ENCODE data around the gene INPP5D. TPM values are rescaled to one million over a fixed set of nuclear protein-coding genes. Genes with fewer than 3 reads are reported as not detected.
"Not testable (repeated sequence)": the region's sequence is repeated elsewhere in the genome, so short reads cannot be mapped to it uniquely, and the experiment has no call there.

INPP5D gene
- total and polyA plus RNA-seq, 4 donors: 7.6 to 26.1 (median 25.3) TPM

DNA sequence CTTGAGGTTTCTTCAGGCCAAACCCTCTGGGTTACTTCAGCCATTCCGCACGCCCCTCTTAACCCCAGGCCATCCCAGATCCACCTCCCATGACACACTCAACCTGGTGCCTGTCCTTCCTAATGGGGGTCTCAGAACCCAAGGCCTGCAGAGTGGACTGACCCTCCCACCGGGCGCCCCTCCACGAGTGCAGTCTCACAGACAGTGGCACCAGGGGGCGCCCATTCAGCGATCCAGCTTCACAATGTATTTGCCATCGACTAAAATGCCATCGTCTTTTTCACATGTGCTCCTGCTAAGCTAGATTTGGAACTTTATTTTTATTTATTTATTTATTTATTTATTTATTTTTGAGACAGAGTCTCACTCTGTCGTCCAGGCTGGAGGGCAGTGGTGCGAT, 38.5 kb downstream of the INPP5D start:
- 82 to 87% methylated on average over 11 of the region's 11 CpGs for WGBS, 2 donors
- ATAC-seq (ENCODE audit: insufficient read depth, low FRiP score) (no peak), DNase-seq (no peak)
- no peaks in the 10 kb centered on the region for H3K36me3 ChIP-seq (ENCODE audit: control insufficient read depth in 4 of 4, insufficient read depth in 4 of 4, low read length in 4 of 4)
- no peak overlapping the region for H3K4me3 ChIP-seq
- H3K9me3 ChIP-seq (ENCODE audit: control insufficient read depth in 4 of 4, insufficient read depth in 3 of 4, low read length in 3 of 4): no peaks in the 10 kb centered on the region
- TF ChIP-seq, protein P1, sequence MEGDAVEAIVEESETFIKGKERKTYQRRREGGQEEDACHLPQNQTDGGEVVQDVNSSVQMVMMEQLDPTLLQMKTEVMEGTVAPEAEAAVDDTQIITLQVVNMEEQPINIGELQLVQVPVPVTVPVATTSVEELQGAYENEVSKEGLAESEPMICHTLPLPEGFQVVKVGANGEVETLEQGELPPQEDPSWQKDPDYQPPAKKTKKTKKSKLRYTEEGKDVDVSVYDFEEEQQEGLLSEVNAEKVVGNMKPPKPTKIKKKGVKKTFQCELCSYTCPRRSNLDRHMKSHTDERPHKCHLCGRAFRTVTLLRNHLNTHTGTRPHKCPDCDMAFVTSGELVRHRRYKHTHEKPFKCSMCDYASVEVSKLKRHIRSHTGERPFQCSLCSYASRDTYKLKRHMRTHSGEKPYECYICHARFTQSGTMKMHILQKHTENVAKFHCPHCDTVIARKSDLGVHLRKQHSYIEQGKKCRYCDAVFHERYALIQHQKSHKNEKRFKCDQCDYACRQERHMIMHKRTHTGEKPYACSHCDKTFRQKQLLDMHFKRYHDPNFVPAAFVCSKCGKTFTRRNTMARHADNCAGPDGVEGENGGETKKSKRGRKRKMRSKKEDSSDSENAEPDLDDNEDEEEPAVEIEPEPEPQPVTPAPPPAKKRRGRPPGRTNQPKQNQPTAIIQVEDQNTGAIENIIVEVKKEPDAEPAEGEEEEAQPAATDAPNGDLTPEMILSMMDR (IDR thresholded peaks at IDR 0.05; ENCODE audit: control extremely low read depth, extremely low read depth): no peak
- H3K9ac ChIP-seq (ENCODE audit: insufficient read depth in 1 of 2, low read length in 2 of 2): no peak overlapping the region
- H3K27me3 ChIP-seq (ENCODE audit: control insufficient read depth in 3 of 3, insufficient read depth in 3 of 3, low read length in 2 of 3): peaks cover 0 to 3% (median 3%) of the 10 kb centered on the region in 3 donors
- peaks cover 0 to 3% (median 0%) of the 10 kb centered on the region in 5 donors for H3K4me1 ChIP-seq (ENCODE audit: control insufficient read depth in 5 of 5, insufficient read depth in 5 of 5, low read length in 5 of 5)
- H3K27ac ChIP-seq (ENCODE audit: low read depth in 1 of 2, low read length in 1 of 2): no peak overlapping the region

DNA sequence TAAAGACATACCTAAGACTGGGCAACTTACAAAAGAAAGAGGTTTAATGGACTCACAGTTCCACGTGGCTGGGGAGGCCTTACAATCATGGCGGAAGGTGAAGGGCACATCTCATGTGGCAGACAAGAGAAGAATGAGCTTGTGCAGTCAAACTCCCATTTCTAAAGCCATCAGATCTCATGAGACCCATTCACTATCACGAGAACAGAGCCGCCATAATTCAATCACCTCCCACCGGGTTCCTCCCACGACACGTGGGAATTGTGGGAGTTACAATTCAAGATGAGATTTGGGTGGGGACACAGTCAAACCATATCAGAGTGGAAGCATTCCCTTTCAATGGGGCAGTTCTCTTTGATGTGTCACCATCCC, 39.7 kb downstream of the INPP5D start:
- not testable (repeated sequence) for H3K36me3 ChIP-seq (ENCODE audit: control insufficient read depth in 4 of 4, insufficient read depth in 4 of 4, low read length in 4 of 4); H3K9me3 ChIP-seq (ENCODE audit: control insufficient read depth in 4 of 4, insufficient read depth in 3 of 4, low read length in 3 of 4); ATAC-seq (ENCODE audit: insufficient read depth, low FRiP score); H3K27me3 ChIP-seq (ENCODE audit: control insufficient read depth in 3 of 3, insufficient read depth in 3 of 3, low read length in 2 of 3); H3K9ac ChIP-seq (ENCODE audit: insufficient read depth in 1 of 2, low read length in 2 of 2); DNase-seq; H3K4me3 ChIP-seq; H3K4me1 ChIP-seq (ENCODE audit: control insufficient read depth in 5 of 5, insufficient read depth in 5 of 5, low read length in 5 of 5); H3K27ac ChIP-seq (ENCODE audit: low read depth in 1 of 2, low read length in 1 of 2)
- WGBS, 2 donors: 94 to 96% methylated on average over 7 of the region's 7 CpGs

DNA sequence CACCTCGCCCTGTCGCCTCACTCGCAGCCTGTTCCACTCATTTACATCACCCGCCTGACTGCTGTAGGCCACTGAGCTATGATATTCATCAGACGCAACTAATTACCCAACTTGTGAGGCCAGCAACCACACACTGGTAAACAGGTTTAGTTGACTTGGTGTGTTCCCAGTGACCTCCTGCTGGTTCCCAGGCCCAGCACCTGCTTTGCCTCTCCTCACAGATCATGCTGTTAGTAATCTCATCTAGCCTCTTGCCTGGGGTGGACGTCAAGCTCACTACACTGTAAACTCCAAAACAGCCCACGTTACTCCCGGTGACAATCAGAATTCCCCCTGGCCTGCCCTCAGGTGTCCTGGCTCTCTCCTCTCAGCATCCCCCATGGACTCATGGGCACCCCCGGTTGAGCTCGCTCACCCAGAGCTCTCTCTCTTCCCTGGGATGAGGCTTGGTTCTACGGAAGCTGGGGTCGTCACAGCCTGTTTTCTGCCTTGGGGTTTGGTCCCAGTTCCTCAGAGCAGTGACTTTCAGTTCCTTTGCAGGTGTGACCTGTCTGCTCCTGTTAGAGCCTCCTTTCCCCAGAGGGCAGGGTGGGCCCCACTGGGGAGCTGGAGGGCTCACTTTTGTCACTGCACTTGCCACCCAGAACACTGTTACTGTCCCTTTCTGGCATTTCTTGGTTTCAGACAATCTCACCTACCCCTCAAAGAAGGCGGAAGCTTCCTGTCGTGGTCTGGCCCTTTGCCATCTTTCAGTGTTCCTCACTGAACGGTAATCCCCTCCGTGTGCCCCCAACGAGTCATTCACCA, 40.3 kb downstream of the INPP5D start:
- TF ChIP-seq, protein P1 (IDR thresholded peaks at IDR 0.05; ENCODE audit: control extremely low read depth, extremely low read depth): no peak
- DNase-seq (no peak), ATAC-seq (ENCODE audit: insufficient read depth, low FRiP score) (no peak)
- no peak overlapping the region for H3K27ac ChIP-seq (ENCODE audit: low read depth in 1 of 2, low read length in 1 of 2)
- H3K36me3 ChIP-seq (ENCODE audit: control insufficient read depth in 4 of 4, insufficient read depth in 4 of 4, low read length in 4 of 4): no peaks in the 10 kb centered on the region
- H3K9ac ChIP-seq (ENCODE audit: insufficient read depth in 1 of 2, low read length in 2 of 2): no peak overlapping the region
- 52 to 67% methylated on average over 17 of the region's 17 CpGs for WGBS, 2 donors
- H3K9me3 ChIP-seq (ENCODE audit: control insufficient read depth in 4 of 4, insufficient read depth in 3 of 4, low read length in 3 of 4): no peaks in the 10 kb centered on the region
- peaks cover 0 to 3% (median 0%) of the 10 kb centered on the region in 5 donors for H3K4me1 ChIP-seq (ENCODE audit: control insufficient read depth in 5 of 5, insufficient read depth in 5 of 5, low read length in 5 of 5)
- H3K4me3 ChIP-seq: no peak overlapping the region
- no peaks in the 10 kb centered on the region for H3K27me3 ChIP-seq (ENCODE audit: control insufficient read depth in 3 of 3, insufficient read depth in 3 of 3, low read length in 2 of 3)

DNA sequence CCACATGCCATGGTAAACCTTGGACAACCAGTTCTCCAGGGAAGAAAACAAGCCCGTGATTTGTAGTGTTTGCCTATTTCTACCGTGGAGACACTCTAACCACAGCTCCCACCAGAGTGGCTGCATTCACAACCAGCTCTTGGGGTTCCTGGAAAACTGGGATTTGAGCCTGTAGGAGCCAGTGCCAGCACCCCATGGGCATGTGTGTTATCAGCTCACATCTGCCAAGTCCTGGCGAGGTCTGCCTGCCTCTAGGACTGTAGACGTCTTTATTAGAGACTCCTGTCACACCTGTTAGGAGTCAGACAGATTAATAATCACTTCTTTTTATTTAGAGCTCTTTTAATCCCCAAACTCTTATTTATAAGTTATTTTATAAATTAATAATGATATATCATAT, 41.0 kb downstream of the INPP5D start:
- no peak for DNase-seq
- ATAC-seq (ENCODE audit: insufficient read depth, low FRiP score): no peak
- Histone ChIP-seq H3K4me1 (ENCODE audit: control insufficient read depth in 5 of 5, insufficient read depth in 5 of 5, low read length in 5 of 5) (peaks cover 0 to 3% (median 0%) of the 10 kb centered on the region in 5 donors), H3K9ac (ENCODE audit: insufficient read depth in 1 of 2, low read length in 2 of 2) (no peak overlapping the region), H3K36me3 (ENCODE audit: control insufficient read depth in 4 of 4, insufficient read depth in 4 of 4, low read length in 4 of 4) (no peaks in the 10 kb centered on the region), H3K27ac (ENCODE audit: low read depth in 1 of 2, low read length in 1 of 2) (no peak overlapping the region), H3K4me3 (no peak overlapping the region), H3K9me3 (ENCODE audit: control insufficient read depth in 4 of 4, insufficient read depth in 3 of 4, low read length in 3 of 4) (peaks cover 0 to 4% (median 0%) of the 10 kb centered on the region in 4 donors), H3K27me3 (ENCODE audit: control insufficient read depth in 3 of 3, insufficient read depth in 3 of 3, low read length in 2 of 3) (no peaks in the 10 kb centered on the region)
- TF ChIP-seq, protein P1 (IDR thresholded peaks at IDR 0.05; ENCODE audit: control extremely low read depth, extremely low read depth): no peak
- WGBS, 2 donors: 56 to 62% methylated on average over 4 of the region's 4 CpGs

Data from lung (tissue), 12 donors.